Endothelial cell of umbilical vein (primary cell): ENCODE measurements around the gene ASAP2.

ENCODE experiments used
- GATA2 ChIP-seq: IDR thresholded peaks from 2 replicates; pipeline ENCODE4 v1.7.0; 2011; ENCODE audit warnings: low read depth, mild to moderate bottlenecking, moderate library complexity, mixed read lengths, low read length; ENCODE audit not compliant: insufficient read length, insufficient read depth
- MYC ChIP-seq: IDR thresholded peaks from one replicate; pipeline ENCODE4 v1.6.1; 2011; ENCODE audit warnings: mild to moderate bottlenecking, low read depth, low read length
- POLR2A ChIP-seq: IDR thresholded peaks from 2 replicates; pipeline ENCODE4 v1.6.1; 2012; ENCODE audit warnings: low read depth, mild to moderate bottlenecking, control low read depth, low read length
- POLR2AphosphoS5 ChIP-seq: IDR thresholded peaks from 2 replicates; pipeline ENCODE4 v1.6.1; 2012; ENCODE audit warnings: low read depth, mild to moderate bottlenecking, control low read depth, low read length, moderate library complexity; ENCODE audit not compliant: insufficient read depth
- TF ChIP-seq, protein P1 (sequence below), 2 donors: IDR thresholded peaks; 1 replicate in 1 of 2; 2 replicates in 1 of 2; pipeline ENCODE4 v1.5.1; 2011; ENCODE audit warnings: low read length in 2 of 2, mild to moderate bottlenecking in 2 of 2, moderate library complexity in 2 of 2, control low read depth in 1 of 2, inconsistent platforms in 1 of 2, low read depth in 1 of 2; ENCODE audit not compliant: insufficient read depth in 1 of 2; ENCODE audit errors: extremely low read depth in 1 of 2
- TF ChIP-seq, protein P2 (sequence below): IDR thresholded peaks from 2 replicates; pipeline ENCODE4 v1.6.1; 2011; ENCODE audit not compliant: insufficient read depth, insufficient read length

DNA sequence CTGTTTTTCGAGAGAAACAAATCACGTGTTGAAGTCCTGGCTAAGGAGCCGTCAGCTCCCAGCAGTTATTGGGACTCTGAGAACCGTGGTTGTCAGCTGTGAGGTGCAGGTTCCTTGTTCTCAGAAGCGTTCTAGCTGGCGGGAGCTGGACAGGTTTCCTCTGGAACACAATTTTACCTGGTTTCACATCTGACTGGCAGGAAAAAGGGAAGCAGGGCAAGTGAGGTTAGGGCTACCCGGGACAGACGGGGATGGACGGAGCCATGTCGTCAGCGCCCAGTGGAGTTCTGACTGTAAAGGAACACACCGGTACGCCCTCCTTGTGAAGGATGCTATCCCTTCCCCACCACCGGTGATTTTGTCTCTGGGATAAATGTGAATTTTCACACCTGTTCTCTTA lies 190.6 kb downstream of the ASAP2 start:
- no peak for TF ChIP-seq POLR2A
- TF ChIP-seq, protein P1, sequence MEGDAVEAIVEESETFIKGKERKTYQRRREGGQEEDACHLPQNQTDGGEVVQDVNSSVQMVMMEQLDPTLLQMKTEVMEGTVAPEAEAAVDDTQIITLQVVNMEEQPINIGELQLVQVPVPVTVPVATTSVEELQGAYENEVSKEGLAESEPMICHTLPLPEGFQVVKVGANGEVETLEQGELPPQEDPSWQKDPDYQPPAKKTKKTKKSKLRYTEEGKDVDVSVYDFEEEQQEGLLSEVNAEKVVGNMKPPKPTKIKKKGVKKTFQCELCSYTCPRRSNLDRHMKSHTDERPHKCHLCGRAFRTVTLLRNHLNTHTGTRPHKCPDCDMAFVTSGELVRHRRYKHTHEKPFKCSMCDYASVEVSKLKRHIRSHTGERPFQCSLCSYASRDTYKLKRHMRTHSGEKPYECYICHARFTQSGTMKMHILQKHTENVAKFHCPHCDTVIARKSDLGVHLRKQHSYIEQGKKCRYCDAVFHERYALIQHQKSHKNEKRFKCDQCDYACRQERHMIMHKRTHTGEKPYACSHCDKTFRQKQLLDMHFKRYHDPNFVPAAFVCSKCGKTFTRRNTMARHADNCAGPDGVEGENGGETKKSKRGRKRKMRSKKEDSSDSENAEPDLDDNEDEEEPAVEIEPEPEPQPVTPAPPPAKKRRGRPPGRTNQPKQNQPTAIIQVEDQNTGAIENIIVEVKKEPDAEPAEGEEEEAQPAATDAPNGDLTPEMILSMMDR (IDR thresholded peaks at IDR 0.05; ENCODE audit: extremely low read depth in 1 of 2, insufficient read depth in 1 of 2, low read depth in 1 of 2, low read length in 2 of 2): no peak
- TF ChIP-seq POLR2AphosphoS5: no peak
- TF ChIP-seq, protein P2, sequence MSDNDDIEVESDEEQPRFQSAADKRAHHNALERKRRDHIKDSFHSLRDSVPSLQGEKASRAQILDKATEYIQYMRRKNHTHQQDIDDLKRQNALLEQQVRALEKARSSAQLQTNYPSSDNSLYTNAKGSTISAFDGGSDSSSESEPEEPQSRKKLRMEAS: no peak
- TF ChIP-seq MYC: no peak
- no peak for TF ChIP-seq GATA2
